BJ (cell line): ENCODE results near the gene NPAS3. TPM values are rescaled to one million over a fixed set of nuclear protein-coding genes. Genes with fewer than 3 reads are reported as not detected.

ENCODE experiments used
- CTCF ChIA-PET: fragments of 350-600 bp; formaldehyde crosslinking; extraction: SDS; loops from one replicate; lab custom pipeline; 2021; ENCODE audit warnings: antibody characterized with exemption, inconsistent platforms; lab: Yijun Ruan, JAX
- POLR2A ChIA-PET: fragments of 300-600 bp; sonication (Branson Sonifier 250); formaldehyde crosslinking; extraction: SDS; loops from one replicate; lab custom pipeline; 2021; ENCODE audit warnings: antibody characterized with exemption; lab: Charles Lee
- DNase-seq: peaks from one replicate; pipeline ENCODE4 v3.0.0-alpha.2; 2011; ENCODE audit warnings: low read depth
- H3K27me3 ChIP-seq: 2 replicates; pipeline ENCODE4 v1.6.0; 2011; ENCODE audit warnings: low read length; ENCODE audit not compliant: control insufficient read depth, insufficient read depth
- H3K36me3 ChIP-seq: 2 replicates; pipeline ENCODE4 v1.5.1; 2011; ENCODE audit warnings: low read length; ENCODE audit not compliant: control insufficient read depth, insufficient read depth
- H3K4me3 ChIP-seq: 2 replicates; pipeline ENCODE4 v1.5.1; 2011; ENCODE audit warnings: low read depth, mild to moderate bottlenecking, control low read depth, low read length
- CTCF ChIP-seq: IDR thresholded peaks from 2 replicates; pipeline ENCODE4 v1.5.1; 2011; ENCODE audit warnings: low read depth, mild to moderate bottlenecking, control low read depth, inconsistent platforms, low read length, moderate library complexity; ENCODE audit not compliant: insufficient read depth
- polyA plus RNA-seq: library from polyadenylated mRNA; depleted of rRNA; stranded (reverse); fragments of >200 nt; gene quantifications from 2 replicates; pipeline ENCODE4 v1.2.3, GENCODE V29; 2011

Gene NPAS3
- polyA plus RNA-seq, 1 experiment = 0.09 TPM

DNA sequence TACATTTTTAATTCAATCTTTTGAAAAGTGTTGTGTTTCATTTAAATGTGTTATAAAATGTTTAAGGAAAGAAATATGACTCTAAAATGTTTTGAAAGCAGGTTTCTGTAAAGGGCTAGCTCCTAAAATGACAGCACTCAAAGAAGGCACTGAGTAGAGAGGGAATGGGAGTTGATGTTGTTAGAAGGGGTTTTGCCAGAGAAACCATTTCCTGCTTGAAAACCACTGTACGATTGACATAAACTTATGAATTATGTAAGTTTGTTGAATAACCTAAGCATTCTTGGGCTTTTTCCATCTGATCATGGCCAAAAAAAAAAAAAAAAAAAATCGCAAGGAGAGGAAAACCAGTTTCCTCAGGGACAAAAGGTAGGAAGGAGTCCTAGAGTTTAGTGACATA is 778.2 kb downstream of the NPAS3 start:
- ChIA-PET CTCF (no interaction called here), POLR2A (no interaction called here)
- Histone ChIP-seq H3K36me3 (no peaks in the 10 kb centered on the region), H3K4me3 (no peak overlapping the region), H3K27me3 (0 out of 2 replicates have a peak, but pooled peaks cover 1% of the 10 kb centered on the region)
- DNase-seq = no peak
- no peak for TF ChIP-seq CTCF

- Histone ChIP-seq H3K36me3 (no peaks in the 10 kb centered on the region), H3K4me3 (no peak overlapping the region), H3K27me3 (0 out of 2 replicates have a peak, but pooled peaks cover 1% of the 10 kb centered on the region)
- POLR2A ChIA-PET = no interaction called here
- TF ChIP-seq CTCF = no peak
- no peak for DNase-seq
- CTCF ChIA-PET = no interaction called here
These were observed 779.2 kb downstream of the NPAS3 start for GRCh38 chr14:33717866-33718265.

- ChIA-PET POLR2A (no interaction called here), CTCF (no interaction called here)
- no peak for TF ChIP-seq CTCF
These were observed 781.7 kb downstream of the NPAS3 start for GRCh38 chr14:33720284-33720787.

DNA sequence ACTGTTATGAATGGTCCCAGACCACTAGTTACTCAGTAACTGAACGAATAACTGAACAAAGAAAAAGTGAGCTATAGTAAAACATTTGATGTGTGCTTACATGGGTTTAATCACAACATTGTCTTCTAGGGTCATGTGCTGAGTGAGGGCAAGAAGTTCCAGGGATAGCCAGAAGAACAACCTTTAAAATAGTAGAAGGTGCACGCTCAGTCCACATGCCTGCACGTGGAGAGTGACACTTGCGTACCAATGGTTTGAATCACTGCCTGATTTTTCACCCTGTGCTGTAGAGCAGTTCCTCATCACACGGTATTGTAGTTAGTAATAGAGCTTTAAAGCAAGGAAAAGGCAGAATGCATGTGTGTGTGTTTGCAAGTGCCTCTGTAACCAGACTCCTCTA is 788.0 kb downstream of the NPAS3 start:
- Histone ChIP-seq H3K27me3 (no peaks in the 10 kb centered on the region), H3K36me3 (no peaks in the 10 kb centered on the region), H3K4me3 (no peak overlapping the region)
- ChIA-PET POLR2A (interaction anchor here (0.6 kb wide), 1 partner anchor 19 kb away, joined by 5 read pairs; no protein-coding TSS in a partner anchor), CTCF (no interaction called here)
- TF ChIP-seq CTCF = no peak
- DNase-seq = no peak

More at GRCh38 chr14:33720284-33720787, 781.7 kb downstream of the NPAS3 start:
- H3K36me3 ChIP-seq = no peaks in the 10 kb centered on the region
- no peaks in the 10 kb centered on the region for H3K27me3 ChIP-seq
- H3K4me3 ChIP-seq = no peak overlapping the region
- DNase-seq = no peak

DNA sequence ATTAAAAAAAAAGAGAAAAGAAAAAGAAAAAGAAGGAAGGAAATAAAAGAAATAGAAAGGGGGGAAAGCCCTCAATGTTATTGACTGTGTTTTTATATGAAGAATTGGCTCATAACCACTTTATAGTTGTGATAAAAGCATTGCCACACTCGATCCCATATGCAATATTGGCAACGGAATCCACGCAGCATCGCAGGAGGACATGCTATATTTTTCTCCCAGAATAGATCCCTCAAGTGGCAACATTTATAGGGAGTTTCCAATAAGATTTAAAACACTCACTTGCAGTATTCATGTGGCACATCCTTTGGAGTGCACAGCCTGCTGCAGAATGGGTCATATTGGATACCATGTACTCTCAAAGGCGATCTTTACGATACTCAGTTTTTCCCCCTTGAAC is 788.9 kb downstream of the NPAS3 start:
- DNase-seq = no peak
- ChIA-PET POLR2A (no interaction called here), CTCF (no interaction called here)
- Histone ChIP-seq H3K27me3 (no peaks in the 10 kb centered on the region), H3K36me3 (no peaks in the 10 kb centered on the region), H3K4me3 (no peak overlapping the region)
- TF ChIP-seq CTCF = no peak
